Measurements from ENCODE around the gene SIVA1. TPM values are rescaled to one million over a fixed set of nuclear protein-coding genes. Genes with fewer than 3 reads are reported as not detected.

Gene SIVA1
- polyA plus RNA-seq, 3 donors, result 102 to 193 (median 156) TPM

GRCh38 chr14:104805326-104805678 is 52.4 kb downstream of the SIVA1 start:
- H3K27ac ChIP-seq (ENCODE audit: low read depth in 1 of 2, low read length in 2 of 2), result no peak overlapping the region
- H2AFZ ChIP-seq (ENCODE audit: insufficient read depth, low read depth, low read length, poor library complexity, severe bottlenecking), result no peak overlapping the region
- intact Hi-C loops (cut with micrococcal nuclease), result no loop called here
- H3K79me2 ChIP-seq (ENCODE audit: insufficient read depth, low read length), result no peaks in the 10 kb centered on the region
- no peak for TF ChIP-seq CTCF (IDR thresholded peaks at IDR 0.05)
- peaks cover 18% of the 10 kb centered on the region for H3K4me1 Mint-ChIP-seq
- no peak overlapping the region for H3K4me3 Mint-ChIP-seq
- H3K4me2 ChIP-seq (replicated peaks; ENCODE audit: extremely low read depth, low read length, poor library complexity, severe bottlenecking), result no peak overlapping the region
- no peaks in the 10 kb centered on the region for H3K9me3 Mint-ChIP-seq
- H3K9me3 ChIP-seq (replicated peaks in 1 of 2; ENCODE audit: control insufficient read depth in 1 of 2, insufficient read depth in 1 of 2, low read length in 2 of 2), result no peaks in the 10 kb centered on the region
- WGBS (ENCODE audit: insufficient coverage), result 50% methylated on average over 1 of the region's 3 CpGs
- H3K27me3 ChIP-seq (ENCODE audit: control insufficient read depth in 2 of 2, insufficient read depth in 2 of 2, low read length in 2 of 2), result peaks cover 0 to 10% of the 10 kb centered on the region in 2 donors
- no peak overlapping the region for H3K27ac Mint-ChIP-seq
- no peak overlapping the region for H3K9ac ChIP-seq (ENCODE audit: insufficient read depth, low read length, poor library complexity, severe bottlenecking)
- H3K4me1 ChIP-seq (ENCODE audit: control insufficient read depth in 1 of 2, insufficient read depth in 2 of 2, low read length in 2 of 2), result peaks cover 13 to 15% of the 10 kb centered on the region in 2 donors
- H4K20me1 ChIP-seq (ENCODE audit: insufficient read depth, low read length), result no peaks in the 10 kb centered on the region
- no peak for DNase-seq
- peaks cover 4 to 18% (median 14%) of the 10 kb centered on the region in 3 donors for H3K27me3 Mint-ChIP-seq (ENCODE audit: low read depth in 3 of 3)
- H3K4me3 ChIP-seq (replicated peaks in 1 of 3; ENCODE audit: low read depth in 2 of 3, low read length in 3 of 3), result no peak overlapping the region
- no peaks in the 10 kb centered on the region for H3K36me3 ChIP-seq (replicated peaks in 1 of 2; ENCODE audit: control insufficient read depth in 1 of 2, insufficient read depth in 2 of 2, low read length in 2 of 2)
- H3K36me3 Mint-ChIP-seq, result peaks cover 0 to 4% of the 10 kb centered on the region in 2 donors

- 82% methylated on average over 12 of the region's 14 CpGs for WGBS (ENCODE audit: insufficient coverage)
- H3K27me3 ChIP-seq (ENCODE audit: control insufficient read depth in 2 of 2, insufficient read depth in 2 of 2, low read length in 2 of 2), result peaks cover 0 to 10% of the 10 kb centered on the region in 2 donors
- no peaks in the 10 kb centered on the region for H3K79me2 ChIP-seq (ENCODE audit: insufficient read depth, low read length)
- no peaks in the 10 kb centered on the region for H4K20me1 ChIP-seq (ENCODE audit: insufficient read depth, low read length)
- no peaks in the 10 kb centered on the region for H3K9me3 Mint-ChIP-seq
- peak overlapping the region in 1 of 7 donors; percentile 54 for H3K27ac Mint-ChIP-seq
- H3K4me1 Mint-ChIP-seq, result peaks cover 18% of the 10 kb centered on the region
- peaks cover 12% of the 10 kb centered on the region in 2 donors for H3K4me1 ChIP-seq (ENCODE audit: control insufficient read depth in 1 of 2, insufficient read depth in 2 of 2, low read length in 2 of 2)
- H3K9ac ChIP-seq (ENCODE audit: insufficient read depth, low read length, poor library complexity, severe bottlenecking), result no peak overlapping the region
- no peak overlapping the region for H3K4me3 ChIP-seq (replicated peaks in 1 of 3; ENCODE audit: low read depth in 2 of 3, low read length in 3 of 3)
- no peak overlapping the region for H3K4me2 ChIP-seq (replicated peaks; ENCODE audit: extremely low read depth, low read length, poor library complexity, severe bottlenecking)
- no peak for TF ChIP-seq CTCF (IDR thresholded peaks at IDR 0.05)
- no peaks in the 10 kb centered on the region for H3K9me3 ChIP-seq (replicated peaks in 1 of 2; ENCODE audit: control insufficient read depth in 1 of 2, insufficient read depth in 1 of 2, low read length in 2 of 2)
- peaks cover 4 to 15% (median 14%) of the 10 kb centered on the region in 3 donors for H3K27me3 Mint-ChIP-seq (ENCODE audit: low read depth in 3 of 3)
- H3K36me3 ChIP-seq (replicated peaks in 1 of 2; ENCODE audit: control insufficient read depth in 1 of 2, insufficient read depth in 2 of 2, low read length in 2 of 2), result no peaks in the 10 kb centered on the region
- no peak overlapping the region for H2AFZ ChIP-seq (ENCODE audit: insufficient read depth, low read depth, low read length, poor library complexity, severe bottlenecking)
- H3K4me3 Mint-ChIP-seq, result peak overlapping the region; percentile 5 to 10
- H3K27ac ChIP-seq (ENCODE audit: low read depth in 1 of 2, low read length in 2 of 2), result no peak overlapping the region
- intact Hi-C loops (cut with micrococcal nuclease), result no loop called here
- peaks cover 2 to 4% of the 10 kb centered on the region in 2 donors for H3K36me3 Mint-ChIP-seq
- no peak for DNase-seq
Measured at GRCh38 chr14:104805941-104806624, 53.1 kb downstream of the SIVA1 start.

Measured in CD14-positive monocyte (primary cell).